GM23338 (cell line): Measurements from ENCODE around the gene ERCC3.

Experiments used
- CREB1 ChIP-seq: fragments of 250-450 bp; sonication (Bioruptor Pico); IDR thresholded peaks from 2 replicates; pipeline ENCODE4 v1.5.0; 2020; ENCODE audit warnings: low read depth, mild to moderate bottlenecking, moderate library complexity
- EZH2 ChIP-seq: fragments of 200-600 bp; sonication (generic); IDR thresholded peaks from one replicate; pipeline ENCODE4 v1.8.0; 2017; ENCODE audit warnings: antibody characterized with exemption, mild to moderate bottlenecking, low read depth; ENCODE audit not compliant: unreplicated experiment
- EZH2phosphoT487 ChIP-seq: fragments of 200-600 bp; sonication (generic); IDR thresholded peaks from one replicate; pipeline ENCODE4 v1.8.1; 2018; ENCODE audit warnings: antibody characterized with exemption; ENCODE audit not compliant: unreplicated experiment
- JUNB ChIP-seq: IDR thresholded peaks from one replicate; pipeline ENCODE4 v1.6.1; 2016; ENCODE audit warnings: antibody characterized with exemption; ENCODE audit not compliant: unreplicated experiment
- NANOG ChIP-seq: IDR thresholded peaks from 2 replicates; pipeline ENCODE4 v1.6.1; 2016; ENCODE audit warnings: antibody characterized with exemption, borderline replicate concordance
- POLR2AphosphoS5 ChIP-seq: IDR thresholded peaks from 2 replicates; pipeline ENCODE4 v1.6.1; 2016; ENCODE audit warnings: antibody characterized with exemption, low read depth
- STAT1 ChIP-seq: IDR thresholded peaks from one replicate; pipeline ENCODE4 v1.6.1; 2016; ENCODE audit warnings: antibody characterized with exemption; ENCODE audit not compliant: unreplicated experiment
- ZNF114 ChIP-seq: fragments of 250-450 bp; sonication (Bioruptor Pico); IDR thresholded peaks from 2 replicates; pipeline ENCODE4 v1.5.0; 2020; ENCODE audit warnings: mild to moderate bottlenecking, moderate library complexity
- ZNF331 ChIP-seq: fragments of 250-450 bp; sonication (Bioruptor Pico); IDR thresholded peaks from 2 replicates; pipeline ENCODE4 v1.5.0; 2020; ENCODE audit warnings: low read depth, mild to moderate bottlenecking, moderate library complexity
- TF ChIP-seq, protein P1 (sequence below), 2 experiments: fragments of 200-600 bp in 1 of 2; sonication (generic) in 1 of 2; conservative IDR thresholded peaks; 2 replicates each; pipeline versions ENCODE4 v1.5.1 to v1.6.1; 2016 to 2017; ENCODE audit warnings: antibody characterized with exemption in 2 of 2, low read depth in 2 of 2, mild to moderate bottlenecking in 2 of 2, moderate library complexity in 1 of 2
- TF ChIP-seq, protein P2 (sequence below): IDR thresholded peaks from one replicate; pipeline ENCODE4 v1.6.1; 2018; ENCODE audit warnings: antibody characterized with exemption; ENCODE audit not compliant: unreplicated experiment
- TF ChIP-seq, protein P3 (sequence below): IDR thresholded peaks from 2 replicates; pipeline ENCODE4 v1.6.1; 2016; ENCODE audit warnings: antibody characterized with exemption

DNA sequence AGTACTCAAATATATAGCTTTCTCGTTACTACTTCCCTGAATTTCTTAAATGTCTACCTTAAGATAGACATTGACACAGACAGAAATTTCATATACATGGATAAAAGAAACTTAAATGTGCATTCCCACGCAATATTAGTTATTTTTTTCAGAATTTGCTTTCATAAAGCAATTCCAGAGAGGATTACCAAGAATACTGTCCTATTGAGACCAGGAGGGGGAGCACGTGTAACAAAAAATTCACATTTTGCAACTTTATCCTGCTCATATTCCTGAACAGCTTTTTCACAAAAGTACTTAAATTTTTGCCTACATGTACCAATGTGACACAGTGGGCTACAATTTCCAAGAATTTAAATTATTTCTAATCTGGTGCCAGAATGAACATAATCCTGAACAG is 30.7 kb upstream of the ERCC3 start:
- TF ChIP-seq, protein P1, sequence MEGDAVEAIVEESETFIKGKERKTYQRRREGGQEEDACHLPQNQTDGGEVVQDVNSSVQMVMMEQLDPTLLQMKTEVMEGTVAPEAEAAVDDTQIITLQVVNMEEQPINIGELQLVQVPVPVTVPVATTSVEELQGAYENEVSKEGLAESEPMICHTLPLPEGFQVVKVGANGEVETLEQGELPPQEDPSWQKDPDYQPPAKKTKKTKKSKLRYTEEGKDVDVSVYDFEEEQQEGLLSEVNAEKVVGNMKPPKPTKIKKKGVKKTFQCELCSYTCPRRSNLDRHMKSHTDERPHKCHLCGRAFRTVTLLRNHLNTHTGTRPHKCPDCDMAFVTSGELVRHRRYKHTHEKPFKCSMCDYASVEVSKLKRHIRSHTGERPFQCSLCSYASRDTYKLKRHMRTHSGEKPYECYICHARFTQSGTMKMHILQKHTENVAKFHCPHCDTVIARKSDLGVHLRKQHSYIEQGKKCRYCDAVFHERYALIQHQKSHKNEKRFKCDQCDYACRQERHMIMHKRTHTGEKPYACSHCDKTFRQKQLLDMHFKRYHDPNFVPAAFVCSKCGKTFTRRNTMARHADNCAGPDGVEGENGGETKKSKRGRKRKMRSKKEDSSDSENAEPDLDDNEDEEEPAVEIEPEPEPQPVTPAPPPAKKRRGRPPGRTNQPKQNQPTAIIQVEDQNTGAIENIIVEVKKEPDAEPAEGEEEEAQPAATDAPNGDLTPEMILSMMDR (conservative IDR thresholded peaks at IDR 0.05; ENCODE audit: low read depth in 2 of 2) = peak; percentile 63 to 78
- TF ChIP-seq EZH2phosphoT487 = no peak
- no peak for TF ChIP-seq CREB1
- no peak for TF ChIP-seq POLR2AphosphoS5
- no peak for TF ChIP-seq EZH2
- TF ChIP-seq, protein P2, sequence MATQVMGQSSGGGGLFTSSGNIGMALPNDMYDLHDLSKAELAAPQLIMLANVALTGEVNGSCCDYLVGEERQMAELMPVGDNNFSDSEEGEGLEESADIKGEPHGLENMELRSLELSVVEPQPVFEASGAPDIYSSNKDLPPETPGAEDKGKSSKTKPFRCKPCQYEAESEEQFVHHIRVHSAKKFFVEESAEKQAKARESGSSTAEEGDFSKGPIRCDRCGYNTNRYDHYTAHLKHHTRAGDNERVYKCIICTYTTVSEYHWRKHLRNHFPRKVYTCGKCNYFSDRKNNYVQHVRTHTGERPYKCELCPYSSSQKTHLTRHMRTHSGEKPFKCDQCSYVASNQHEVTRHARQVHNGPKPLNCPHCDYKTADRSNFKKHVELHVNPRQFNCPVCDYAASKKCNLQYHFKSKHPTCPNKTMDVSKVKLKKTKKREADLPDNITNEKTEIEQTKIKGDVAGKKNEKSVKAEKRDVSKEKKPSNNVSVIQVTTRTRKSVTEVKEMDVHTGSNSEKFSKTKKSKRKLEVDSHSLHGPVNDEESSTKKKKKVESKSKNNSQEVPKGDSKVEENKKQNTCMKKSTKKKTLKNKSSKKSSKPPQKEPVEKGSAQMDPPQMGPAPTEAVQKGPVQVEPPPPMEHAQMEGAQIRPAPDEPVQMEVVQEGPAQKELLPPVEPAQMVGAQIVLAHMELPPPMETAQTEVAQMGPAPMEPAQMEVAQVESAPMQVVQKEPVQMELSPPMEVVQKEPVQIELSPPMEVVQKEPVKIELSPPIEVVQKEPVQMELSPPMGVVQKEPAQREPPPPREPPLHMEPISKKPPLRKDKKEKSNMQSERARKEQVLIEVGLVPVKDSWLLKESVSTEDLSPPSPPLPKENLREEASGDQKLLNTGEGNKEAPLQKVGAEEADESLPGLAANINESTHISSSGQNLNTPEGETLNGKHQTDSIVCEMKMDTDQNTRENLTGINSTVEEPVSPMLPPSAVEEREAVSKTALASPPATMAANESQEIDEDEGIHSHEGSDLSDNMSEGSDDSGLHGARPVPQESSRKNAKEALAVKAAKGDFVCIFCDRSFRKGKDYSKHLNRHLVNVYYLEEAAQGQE = no peak
- TF ChIP-seq ZNF114 (CRISPR knock-in tag) = no peak
- TF ChIP-seq, protein P3, sequence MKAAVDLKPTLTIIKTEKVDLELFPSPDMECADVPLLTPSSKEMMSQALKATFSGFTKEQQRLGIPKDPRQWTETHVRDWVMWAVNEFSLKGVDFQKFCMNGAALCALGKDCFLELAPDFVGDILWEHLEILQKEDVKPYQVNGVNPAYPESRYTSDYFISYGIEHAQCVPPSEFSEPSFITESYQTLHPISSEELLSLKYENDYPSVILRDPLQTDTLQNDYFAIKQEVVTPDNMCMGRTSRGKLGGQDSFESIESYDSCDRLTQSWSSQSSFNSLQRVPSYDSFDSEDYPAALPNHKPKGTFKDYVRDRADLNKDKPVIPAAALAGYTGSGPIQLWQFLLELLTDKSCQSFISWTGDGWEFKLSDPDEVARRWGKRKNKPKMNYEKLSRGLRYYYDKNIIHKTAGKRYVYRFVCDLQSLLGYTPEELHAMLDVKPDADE = no peak
- no peak for TF ChIP-seq ZNF331 (CRISPR knock-in tag)
- no peak for TF ChIP-seq STAT1
- TF ChIP-seq NANOG = no peak
- no peak for TF ChIP-seq JUNB
